T-helper 17 cell (primary cell): ENCODE results near the gene RABGAP1L. TPM values are rescaled to one million over a fixed set of nuclear protein-coding genes. Genes with fewer than 3 reads are reported as not detected.
"Not testable (repeated sequence)": the region's sequence is repeated elsewhere in the genome, so short reads cannot be mapped to it uniquely, and the experiment has no call there.

ENCODE experiments used
- ATAC-seq: fragments of 150-1000 bp; cut with Tn5 transposase; 2 replicates; pipeline ENCODE4 v1.10.0; 2021; ENCODE audit warnings: mild to moderate bottlenecking, moderate library complexity
- DNase-seq, 3 donors: peaks; one replicate each; pipeline versions ENCODE4 v3.0.0 to v3.0.0-alpha.2; 2020 to 2021
- H3K9me3 ChIP-seq: one replicate; pipeline ENCODE4 v1.7.0; 2013; ENCODE audit warnings: low read length, mild to moderate bottlenecking; ENCODE audit not compliant: control insufficient read depth, poor library complexity, severe bottlenecking
- H3K27ac Mint-ChIP-seq: one replicate; pipeline ENCODE4 v1.8.0; 2022; ENCODE audit warnings: mild to moderate bottlenecking, moderate library complexity, mixed read lengths
- H3K27me3 Mint-ChIP-seq: one replicate; pipeline ENCODE4 v1.8.0; 2022; ENCODE audit warnings: mixed read lengths
- H3K36me3 Mint-ChIP-seq: one replicate; pipeline ENCODE4 v1.8.0; 2022; ENCODE audit warnings: low read depth, mixed read lengths
- H3K4me1 Mint-ChIP-seq: one replicate; pipeline ENCODE4 v1.8.0; 2022; ENCODE audit warnings: mild to moderate bottlenecking, mixed read lengths
- H3K4me3 Mint-ChIP-seq: one replicate; pipeline ENCODE4 v1.8.0; 2022; ENCODE audit warnings: mild to moderate bottlenecking, moderate library complexity, mixed read lengths
- total RNA-seq, 4 donors: library from RNA in 2 of 4; stranded (reverse) in 2 of 4; gene quantifications; one replicate each; pipeline ENCODE4 v1.2.3 and lab custom pipeline; 2022 to 2026

RABGAP1L gene
- total RNA-seq, 2 donors from 2014 or later: 112 to 120 TPM

- Mint-ChIP-seq H3K4me3 (no peak overlapping the region), H3K27ac (no peak overlapping the region), H3K36me3 (no peaks in the 10 kb centered on the region), H3K27me3 (no peaks in the 10 kb centered on the region), H3K4me1 (peaks cover 13% of the 10 kb centered on the region)
- no peak for ATAC-seq
- H3K9me3 ChIP-seq: peaks cover 5% of the 10 kb centered on the region
- no peak for DNase-seq
Observed at GRCh38 chr1:174408146-174408545, 248.8 kb downstream of the RABGAP1L start.

GRCh38 chr1:174409801-174410200 lies 250.5 kb downstream of the RABGAP1L start:
- not testable (repeated sequence) for H3K27ac Mint-ChIP-seq, ATAC-seq, DNase-seq, H3K36me3 Mint-ChIP-seq, H3K4me3 Mint-ChIP-seq, H3K27me3 Mint-ChIP-seq, H3K9me3 ChIP-seq
- peaks cover 19% of the 10 kb centered on the region for H3K4me1 Mint-ChIP-seq

- Mint-ChIP-seq H3K27me3 (no peaks in the 10 kb centered on the region), H3K36me3 (no peaks in the 10 kb centered on the region), H3K4me3 (no peak overlapping the region), H3K27ac (no peak overlapping the region), H3K4me1 (peaks cover 17% of the 10 kb centered on the region)
- DNase-seq: no peak
- peaks cover 3% of the 10 kb centered on the region for H3K9me3 ChIP-seq
- ATAC-seq: no peak
Observed at GRCh38 chr1:174413632-174414031, 254.3 kb downstream of the RABGAP1L start.

- Mint-ChIP-seq H3K4me1 (peaks cover 17% of the 10 kb centered on the region), H3K27ac (no peak overlapping the region), H3K4me3 (no peak overlapping the region), H3K36me3 (no peaks in the 10 kb centered on the region), H3K27me3 (no peaks in the 10 kb centered on the region)
- no peak for DNase-seq
- ATAC-seq: no peak
- peaks cover 3% of the 10 kb centered on the region for H3K9me3 ChIP-seq
Observed at GRCh38 chr1:174414203-174414602, 254.9 kb downstream of the RABGAP1L start.

- Mint-ChIP-seq H3K4me1 (peaks cover 17% of the 10 kb centered on the region), H3K27me3 (no peaks in the 10 kb centered on the region), H3K27ac (peak overlapping the region; percentile 9), H3K4me3 (no peak overlapping the region), H3K36me3 (no peaks in the 10 kb centered on the region)
- ATAC-seq (no peak), DNase-seq (no peak)
- peaks cover 3% of the 10 kb centered on the region for H3K9me3 ChIP-seq
Observed at GRCh38 chr1:174415506-174415905, 256.2 kb downstream of the RABGAP1L start.

GRCh38 chr1:174417921-174418320 lies 258.6 kb downstream of the RABGAP1L start:
- Mint-ChIP-seq H3K36me3 (no peaks in the 10 kb centered on the region), H3K27me3 (no peaks in the 10 kb centered on the region), H3K4me1 (peaks cover 11% of the 10 kb centered on the region), H3K27ac (no peak overlapping the region), H3K4me3 (no peak overlapping the region)
- ATAC-seq (no peak), DNase-seq (no peak)
- H3K9me3 ChIP-seq: no peaks in the 10 kb centered on the region

- H3K27me3 Mint-ChIP-seq: no peaks in the 10 kb centered on the region
- H3K36me3 Mint-ChIP-seq: no peaks in the 10 kb centered on the region
- DNase-seq: no peak
- no peak for ATAC-seq
- no peaks in the 10 kb centered on the region for H3K9me3 ChIP-seq
- H3K4me3 Mint-ChIP-seq: no peak overlapping the region
- H3K4me1 Mint-ChIP-seq: peaks cover 11% of the 10 kb centered on the region
- H3K27ac Mint-ChIP-seq: no peak overlapping the region
Observed at GRCh38 chr1:174425121-174425520, 265.8 kb downstream of the RABGAP1L start.

GRCh38 chr1:174426153-174426552 lies 266.8 kb downstream of the RABGAP1L start:
- no peak overlapping the region for H3K4me3 Mint-ChIP-seq
- no peaks in the 10 kb centered on the region for H3K27me3 Mint-ChIP-seq
- no peak for DNase-seq
- H3K9me3 ChIP-seq: no peaks in the 10 kb centered on the region
- no peak for ATAC-seq
- no peak overlapping the region for H3K27ac Mint-ChIP-seq
- H3K4me1 Mint-ChIP-seq: peaks cover 13% of the 10 kb centered on the region
- H3K36me3 Mint-ChIP-seq: no peaks in the 10 kb centered on the region

GRCh38 chr1:174428033-174428432 lies 268.7 kb downstream of the RABGAP1L start:
- H3K27ac Mint-ChIP-seq: no peak overlapping the region

GRCh38 chr1:174428739-174429138 lies 269.4 kb downstream of the RABGAP1L start:
- ATAC-seq (no peak), DNase-seq (no peak)
- no peaks in the 10 kb centered on the region for H3K9me3 ChIP-seq
- Mint-ChIP-seq H3K4me3 (no peak overlapping the region), H3K36me3 (no peaks in the 10 kb centered on the region), H3K27ac (no peak overlapping the region), H3K27me3 (no peaks in the 10 kb centered on the region), H3K4me1 (peaks cover 11% of the 10 kb centered on the region)

More at GRCh38 chr1:174428033-174428432, 268.7 kb downstream of the RABGAP1L start:
- no peaks in the 10 kb centered on the region for H3K36me3 Mint-ChIP-seq
- H3K9me3 ChIP-seq: no peaks in the 10 kb centered on the region
- peaks cover 11% of the 10 kb centered on the region for H3K4me1 Mint-ChIP-seq
- no peak for DNase-seq
- H3K4me3 Mint-ChIP-seq: no peak overlapping the region
- H3K27me3 Mint-ChIP-seq: no peaks in the 10 kb centered on the region
- no peak for ATAC-seq

- no peak for DNase-seq
- no peak for ATAC-seq
- H3K9me3 ChIP-seq: no peaks in the 10 kb centered on the region
- H3K36me3 Mint-ChIP-seq: peaks cover 3% of the 10 kb centered on the region
- peaks cover 5% of the 10 kb centered on the region for H3K4me1 Mint-ChIP-seq
- H3K27me3 Mint-ChIP-seq: no peaks in the 10 kb centered on the region
- H3K27ac Mint-ChIP-seq: no peak overlapping the region
- H3K4me3 Mint-ChIP-seq: no peak overlapping the region
Observed at GRCh38 chr1:174433451-174433850, 274.1 kb downstream of the RABGAP1L start.

- no peaks in the 10 kb centered on the region for H3K9me3 ChIP-seq
- ATAC-seq (no peak), DNase-seq (no peak)
- peak overlapping the region; percentile 73 for H3K27ac Mint-ChIP-seq
- H3K4me1 Mint-ChIP-seq: peaks cover 12% of the 10 kb centered on the region
- H3K36me3 Mint-ChIP-seq: no peaks in the 10 kb centered on the region
- H3K4me3 Mint-ChIP-seq: no peak overlapping the region
- H3K27me3 Mint-ChIP-seq: no peaks in the 10 kb centered on the region
Observed at GRCh38 chr1:174445351-174445750, 286.0 kb downstream of the RABGAP1L start.

- H3K27ac Mint-ChIP-seq: peak overlapping the region; percentile 73
- no peak for DNase-seq
- no peaks in the 10 kb centered on the region for H3K27me3 Mint-ChIP-seq
- no peaks in the 10 kb centered on the region for H3K9me3 ChIP-seq
- H3K36me3 Mint-ChIP-seq: no peaks in the 10 kb centered on the region
- H3K4me3 Mint-ChIP-seq: no peak overlapping the region
- peaks cover 12% of the 10 kb centered on the region for H3K4me1 Mint-ChIP-seq
- ATAC-seq: no peak
Observed at GRCh38 chr1:174445817-174446216, 286.5 kb downstream of the RABGAP1L start.

- no peaks in the 10 kb centered on the region for H3K9me3 ChIP-seq
- Mint-ChIP-seq H3K4me3 (no peak within 1 kb of the TSS), H3K36me3 (no peaks in the 10 kb centered on the region), H3K4me1 (peaks cover 12% of the 10 kb centered on the region), H3K27ac (no peak within 1 kb of the TSS), H3K27me3 (no peaks in the 10 kb centered on the region)
- no peak for DNase-seq
- no peak for ATAC-seq
Observed at GRCh38 chr1:174447866-174448530, 288.7 kb downstream of the RABGAP1L start, which contains the start of gene GPR52. Gene GPR52, plus strand, starts transcription at chr1:174447964. Its CDS starts 148 bp downstream, at chr1:174448112.
